Suprapubic skin (tissue), 3 donors: ENCODE results near the gene JMY.

Experiments used
- POLR2AphosphoS5 ChIP-seq, 3 donors: sonication (generic); formaldehyde crosslinking; IDR thresholded peaks; one replicate each; pipeline ENCODE4 v1.6.1; 2017; ENCODE audit warnings: antibody characterized with exemption in 3 of 3
- TF ChIP-seq, protein P1 (sequence below), 2 donors: fragments of 200-600 bp in 1 of 2; fragments of 450-650 bp in 1 of 2; sonication (generic) in 1 of 2; IDR thresholded peaks; one replicate each; pipeline ENCODE4 v1.5.1; 2016 to 2019; ENCODE audit warnings: antibody characterized with exemption in 2 of 2, mild to moderate bottlenecking in 1 of 2, moderate library complexity in 1 of 2

DNA sequence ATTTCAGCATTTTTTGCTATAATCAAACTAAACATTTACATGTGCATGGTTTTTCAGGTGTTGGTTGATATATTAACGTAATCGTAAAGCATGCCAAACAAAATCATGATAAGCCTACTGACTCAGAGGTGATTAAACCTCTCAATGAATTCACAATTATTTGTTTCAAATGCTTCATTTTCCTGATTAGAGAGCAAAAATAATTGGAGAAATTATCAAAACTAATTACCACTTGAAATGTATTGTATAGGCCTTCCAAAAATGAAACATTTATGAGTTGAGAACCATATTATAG is 45.7 kb upstream of the JMY start:
- TF ChIP-seq, protein P1, sequence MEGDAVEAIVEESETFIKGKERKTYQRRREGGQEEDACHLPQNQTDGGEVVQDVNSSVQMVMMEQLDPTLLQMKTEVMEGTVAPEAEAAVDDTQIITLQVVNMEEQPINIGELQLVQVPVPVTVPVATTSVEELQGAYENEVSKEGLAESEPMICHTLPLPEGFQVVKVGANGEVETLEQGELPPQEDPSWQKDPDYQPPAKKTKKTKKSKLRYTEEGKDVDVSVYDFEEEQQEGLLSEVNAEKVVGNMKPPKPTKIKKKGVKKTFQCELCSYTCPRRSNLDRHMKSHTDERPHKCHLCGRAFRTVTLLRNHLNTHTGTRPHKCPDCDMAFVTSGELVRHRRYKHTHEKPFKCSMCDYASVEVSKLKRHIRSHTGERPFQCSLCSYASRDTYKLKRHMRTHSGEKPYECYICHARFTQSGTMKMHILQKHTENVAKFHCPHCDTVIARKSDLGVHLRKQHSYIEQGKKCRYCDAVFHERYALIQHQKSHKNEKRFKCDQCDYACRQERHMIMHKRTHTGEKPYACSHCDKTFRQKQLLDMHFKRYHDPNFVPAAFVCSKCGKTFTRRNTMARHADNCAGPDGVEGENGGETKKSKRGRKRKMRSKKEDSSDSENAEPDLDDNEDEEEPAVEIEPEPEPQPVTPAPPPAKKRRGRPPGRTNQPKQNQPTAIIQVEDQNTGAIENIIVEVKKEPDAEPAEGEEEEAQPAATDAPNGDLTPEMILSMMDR (IDR thresholded peaks at IDR 0.05), result no peak
- TF ChIP-seq POLR2AphosphoS5 (IDR thresholded peaks at IDR 0.05), result no peak
